Activated CD4-positive, alpha-beta T cell treated with anti-CD3 and anti-CD28 coated beads, Interleukin-10, Interleukin-2, amounts not matched to agents 100 ng/mL and 50 ng/mL, durations not matched to agents 16 hours and 8 hours (primary cell): ENCODE data around the gene SUGP2.
"Not testable (repeated sequence)": the region's sequence is repeated elsewhere in the genome, so short reads cannot be mapped to it uniquely, and the experiment has no call there.

Experiments used
- DNase-seq: peaks from one replicate; pipeline ENCODE4 v3.0.0-alpha.2; 2020

The SUGP2 gene

DNA sequence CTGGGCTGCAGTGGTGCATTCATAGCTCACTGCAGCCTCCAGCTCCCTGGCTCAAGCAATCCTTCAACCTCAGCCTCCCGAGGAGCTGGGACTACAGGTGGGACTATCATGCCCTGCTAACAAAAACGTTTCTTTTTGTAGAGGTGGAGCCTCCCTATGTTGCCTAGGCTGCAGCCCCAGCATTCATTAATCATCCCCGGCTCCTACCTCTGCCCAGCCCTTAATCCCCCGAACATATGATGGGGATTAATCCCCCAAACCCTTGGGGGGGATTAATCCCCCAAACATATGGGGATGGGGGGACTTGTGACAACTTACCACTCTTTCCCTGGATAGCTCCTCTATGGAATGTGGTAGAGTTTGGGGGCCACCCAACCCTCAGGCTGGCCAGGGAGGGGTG is 45.9 kb downstream of the SUGP2 start:
- no peak for DNase-seq

DNA sequence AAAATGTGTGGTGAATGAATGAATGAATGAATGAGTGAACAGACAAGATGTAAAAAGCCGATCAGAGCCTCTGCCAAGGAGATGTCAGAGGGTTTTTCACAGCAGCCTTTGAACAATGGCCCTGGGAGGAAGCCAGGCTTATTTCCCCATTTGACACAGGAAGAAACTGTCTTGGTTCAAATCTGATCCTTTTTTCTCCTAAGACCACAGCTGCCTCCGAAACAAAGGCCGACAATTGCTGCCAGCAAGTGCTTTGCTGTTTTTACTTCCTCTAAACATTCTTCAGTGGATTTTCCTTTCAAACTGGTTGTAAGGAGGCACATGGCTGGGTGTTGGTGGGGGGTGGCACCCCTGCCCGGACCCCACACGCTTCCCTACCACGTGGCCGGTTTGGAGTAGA is 48.1 kb downstream of the SUGP2 start:
- DNase-seq = no peak

DNA sequence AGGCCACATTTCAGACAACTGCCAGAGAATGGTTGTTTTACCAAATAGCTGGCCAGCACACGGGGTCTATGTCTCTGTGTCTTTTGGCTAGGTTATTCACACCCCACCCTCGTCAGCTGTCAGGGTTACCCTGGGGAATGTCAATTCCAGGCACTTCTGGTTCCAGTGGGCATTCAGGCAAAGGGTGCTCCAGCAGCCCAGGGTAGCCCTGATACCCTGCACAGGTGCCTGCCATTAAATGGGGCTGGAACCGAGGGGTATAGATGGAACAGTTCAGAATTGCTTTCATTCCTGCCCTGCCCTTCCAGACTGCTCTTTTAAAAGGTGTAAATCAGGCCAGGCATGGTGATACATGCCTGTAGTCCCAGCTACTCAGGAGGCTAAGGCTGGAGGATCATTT is 49.1 kb downstream of the SUGP2 start:
- DNase-seq = no peak

DNA sequence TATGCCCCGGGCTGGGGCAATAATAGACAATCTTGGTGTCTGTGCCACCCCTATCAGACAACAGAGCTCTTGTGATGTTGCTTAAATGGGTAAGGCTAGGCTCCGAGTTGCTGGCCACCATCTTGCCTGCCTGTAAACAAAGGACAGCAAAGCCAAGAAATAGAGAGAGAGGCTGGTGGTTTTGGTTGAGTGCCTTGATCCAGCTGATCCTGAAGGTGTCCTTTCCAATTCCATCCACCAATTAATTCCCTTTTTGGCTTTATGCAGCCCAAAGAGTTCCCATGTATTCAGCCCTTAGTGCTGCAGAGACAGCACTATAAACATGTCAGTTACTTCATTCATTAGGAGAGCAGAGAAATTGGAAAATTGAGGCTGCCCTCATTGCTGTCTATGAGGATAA is 50.6 kb downstream of the SUGP2 start:
- DNase-seq = no peak

DNA sequence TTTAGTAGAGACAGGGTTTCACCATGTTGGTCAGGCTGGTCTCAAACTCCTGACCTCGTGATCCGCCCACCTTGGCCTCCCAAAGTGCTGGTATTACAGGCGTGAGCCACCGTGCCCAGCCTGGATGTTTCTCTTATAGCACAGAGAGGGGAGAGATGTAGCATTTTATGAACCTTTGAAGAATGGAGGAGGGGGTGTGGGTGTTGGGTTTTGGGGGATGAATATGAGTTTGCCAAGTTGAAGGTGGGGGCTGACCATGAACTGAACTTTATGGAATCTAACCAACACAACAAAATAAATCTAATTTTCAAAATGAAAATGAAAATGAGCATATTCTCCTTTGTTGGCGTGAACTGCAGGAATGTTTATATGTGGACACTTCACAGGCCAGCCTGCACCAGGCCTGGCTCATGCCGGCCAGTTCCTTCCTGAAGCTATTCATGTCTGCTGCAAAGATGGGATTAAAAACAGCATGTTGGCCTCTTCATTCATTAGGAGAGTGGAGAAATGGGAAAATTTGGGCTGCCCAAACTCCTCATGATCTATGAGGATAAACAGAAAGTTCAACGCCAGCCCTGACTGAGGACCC is 52.8 kb downstream of the SUGP2 start:
- no peak for DNase-seq

DNA sequence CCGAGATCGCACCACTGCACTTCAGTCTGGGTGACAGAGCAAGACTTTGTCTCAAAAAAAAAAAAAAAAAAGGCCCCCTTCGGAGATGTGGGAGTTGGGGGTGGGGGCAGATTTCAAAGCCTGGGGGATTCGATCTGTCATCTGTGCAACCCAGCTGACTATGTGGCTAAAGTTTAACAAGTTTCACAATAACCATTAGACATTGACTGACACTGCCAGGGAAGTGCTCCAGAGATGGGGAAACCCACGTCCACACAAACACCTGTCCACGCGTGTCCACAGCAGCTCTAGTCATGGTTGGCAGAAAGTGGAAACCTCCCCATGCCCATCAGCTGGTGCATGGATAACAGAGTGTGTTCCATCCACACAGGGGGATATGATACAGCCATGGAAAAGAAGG is 54.7 kb downstream of the SUGP2 start:
- no peak for DNase-seq

DNA sequence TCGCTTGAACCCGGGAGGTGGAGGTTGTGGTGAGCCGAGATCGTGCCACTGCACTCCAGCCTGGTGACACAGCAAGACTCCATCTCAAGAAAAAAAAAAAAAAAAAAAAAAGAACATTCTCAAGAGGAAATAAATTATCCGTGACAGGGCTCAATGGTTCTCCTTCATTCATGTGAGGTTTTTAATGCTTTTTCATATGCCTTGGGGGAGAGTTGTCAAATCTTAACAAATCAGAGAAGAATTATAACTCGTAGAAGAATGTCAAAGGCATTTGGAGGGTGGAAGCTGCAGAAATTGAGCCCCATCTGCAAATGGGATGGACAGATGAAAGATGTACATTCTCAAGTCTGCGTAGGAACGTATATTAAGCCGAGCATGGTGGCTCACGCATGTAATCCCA is 57.4 kb downstream of the SUGP2 start:
- DNase-seq = no peak

DNA sequence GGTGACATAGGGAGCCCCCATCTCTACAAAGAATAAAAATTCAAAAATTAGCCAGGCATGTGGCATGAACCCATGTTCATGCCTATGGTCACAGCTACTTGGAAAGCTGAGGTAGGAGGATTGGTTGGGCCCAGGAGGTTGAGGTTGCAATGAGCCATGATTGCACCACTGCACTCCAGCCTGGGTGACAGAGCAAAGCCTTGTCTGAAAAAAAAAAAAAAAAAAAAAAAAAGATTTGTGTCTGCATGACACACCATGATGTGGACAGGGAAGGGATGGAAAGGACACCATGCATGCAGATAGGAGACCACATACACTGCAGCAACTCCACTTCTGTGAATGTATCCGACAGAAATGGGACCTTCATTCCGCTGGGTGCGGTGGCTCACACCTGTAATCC is 58.3 kb downstream of the SUGP2 start:
- DNase-seq = no peak

DNA sequence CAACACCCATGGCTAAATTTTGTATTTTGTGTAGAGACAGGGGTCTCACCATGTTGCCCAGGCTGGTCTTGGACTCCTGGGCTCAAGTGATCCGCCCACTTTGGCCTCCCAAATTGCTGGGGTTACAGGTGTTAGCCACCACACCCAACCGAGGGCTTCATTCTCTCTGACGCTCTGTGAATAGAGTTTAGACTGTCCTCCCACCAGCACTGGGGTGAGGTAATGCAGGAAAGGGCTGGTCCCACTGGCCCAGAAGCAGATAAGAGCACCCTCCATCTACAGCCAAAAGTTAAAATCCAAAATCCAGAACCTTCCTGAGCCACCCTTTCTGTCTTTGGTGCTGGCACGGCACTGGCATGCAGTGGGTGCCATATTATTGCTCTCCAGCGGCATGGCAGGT is 60.5 kb downstream of the SUGP2 start:
- no peak for DNase-seq

DNA sequence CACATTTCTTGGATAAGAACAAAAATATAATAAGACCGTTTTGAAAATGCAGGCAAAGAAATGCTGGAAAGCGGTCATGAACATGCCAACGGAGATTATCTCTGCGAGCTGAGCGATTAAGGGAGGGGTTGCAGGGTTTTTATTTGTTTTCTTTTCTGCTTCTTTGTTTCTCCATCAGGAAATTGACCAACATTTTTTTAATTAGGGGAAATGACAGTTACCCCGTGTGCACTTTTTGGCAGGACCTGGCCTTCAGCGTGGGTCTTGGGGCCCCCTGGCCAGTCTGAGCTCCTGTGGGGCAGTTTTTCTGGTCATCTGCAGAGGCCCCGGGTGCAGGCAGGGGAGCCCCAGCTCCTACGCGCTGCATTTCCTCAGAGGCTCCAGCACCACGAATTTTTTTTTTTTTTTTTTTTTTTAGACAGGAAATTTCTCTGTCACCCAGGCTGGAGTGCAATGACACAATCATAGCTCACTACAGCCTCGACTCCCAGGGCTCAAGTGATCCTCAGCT is 61.0 kb downstream of the SUGP2 start:
- DNase-seq = no peak

DNA sequence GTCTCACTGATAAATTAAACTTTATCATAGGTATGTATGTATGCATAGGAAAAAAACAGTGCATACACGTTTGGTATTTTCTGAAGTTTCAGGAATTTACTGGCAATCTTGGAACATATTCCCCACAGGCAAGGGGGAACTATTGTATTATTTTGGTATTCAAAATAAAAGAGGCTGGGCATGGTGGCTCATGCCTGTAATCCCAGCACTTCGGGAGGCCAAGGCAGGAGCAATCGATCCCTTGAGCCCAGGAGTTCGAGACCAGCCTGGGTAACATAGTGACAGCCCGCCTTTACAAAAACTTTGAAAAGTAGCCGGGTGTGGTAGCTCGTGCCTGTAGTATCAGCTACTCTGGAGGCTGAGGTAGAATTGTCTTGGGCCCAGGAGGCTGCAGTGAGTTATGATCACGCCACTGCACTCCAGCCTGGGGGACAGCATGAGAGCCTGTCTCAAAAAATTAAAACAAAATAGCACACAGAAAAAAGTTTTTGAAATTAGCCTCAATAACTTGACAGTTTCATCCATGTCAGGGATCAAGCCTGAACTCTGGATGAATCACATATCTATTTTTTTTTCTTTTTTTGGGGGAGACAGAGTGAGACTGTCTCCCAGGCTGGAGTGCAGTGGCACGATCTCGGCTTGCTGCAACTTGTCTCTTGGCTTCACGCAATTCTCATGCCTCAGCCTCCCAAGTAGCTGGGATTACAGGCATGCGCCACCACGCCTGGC is 63.2 kb downstream of the SUGP2 start:
- no peak for DNase-seq

DNA sequence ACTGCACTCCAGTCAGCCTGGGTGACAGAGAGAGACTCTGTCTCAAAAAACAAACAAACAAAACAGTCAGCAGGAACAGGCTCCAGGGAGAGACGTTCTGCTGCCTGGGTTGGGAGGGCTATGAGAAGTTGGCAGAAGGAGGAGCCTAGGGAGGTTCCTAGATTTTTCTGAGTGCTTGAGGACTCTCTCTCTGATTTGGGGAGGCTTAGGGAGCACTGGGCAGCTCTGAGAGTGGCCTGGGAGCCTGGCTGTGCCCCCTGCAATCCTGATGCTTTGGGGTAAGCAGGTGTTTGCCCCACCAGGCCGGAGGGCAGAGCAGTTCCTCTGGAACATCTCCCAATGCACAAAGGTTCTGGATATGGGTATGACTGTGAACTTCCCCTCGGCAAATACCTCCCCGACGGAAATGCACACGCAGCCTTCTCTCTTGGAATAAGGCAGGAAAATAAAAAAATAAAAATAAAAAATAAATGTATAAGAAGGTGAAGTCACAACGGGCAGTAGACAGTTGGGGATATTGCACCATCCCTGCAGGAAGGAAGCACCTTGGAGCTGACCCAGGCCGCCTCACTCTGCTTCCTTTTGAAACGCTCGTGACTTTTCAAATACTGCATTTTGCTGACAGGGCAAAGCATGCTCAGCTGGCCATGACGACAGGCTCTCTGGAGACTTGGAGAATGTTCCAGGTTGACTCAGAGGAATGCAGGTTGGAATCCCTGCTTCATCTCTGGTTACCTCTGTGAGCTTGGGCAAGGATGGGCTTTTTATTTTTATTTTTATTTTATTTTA is 65.8 kb downstream of the SUGP2 start:
- no peak for DNase-seq

DNA sequence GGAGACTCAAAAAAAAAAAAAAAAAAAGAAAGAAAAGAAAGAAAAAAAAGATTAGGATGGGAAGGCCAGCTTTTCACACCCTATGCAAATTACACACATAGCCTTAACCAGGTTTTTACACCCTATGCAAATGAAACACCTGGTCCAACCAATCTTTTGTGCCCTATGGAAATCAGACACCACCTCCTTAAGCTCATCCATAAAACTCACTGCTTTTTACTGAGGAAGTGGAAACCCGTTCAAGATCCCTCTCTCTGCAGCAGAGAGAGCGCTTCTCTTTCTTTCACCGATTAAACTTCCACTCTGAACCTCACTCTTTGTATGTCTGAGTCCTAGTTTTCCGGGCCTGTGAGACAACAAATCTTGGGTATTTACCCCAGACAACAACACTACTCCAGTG is 67.0 kb downstream of the SUGP2 start:
- no peak for DNase-seq

DNA sequence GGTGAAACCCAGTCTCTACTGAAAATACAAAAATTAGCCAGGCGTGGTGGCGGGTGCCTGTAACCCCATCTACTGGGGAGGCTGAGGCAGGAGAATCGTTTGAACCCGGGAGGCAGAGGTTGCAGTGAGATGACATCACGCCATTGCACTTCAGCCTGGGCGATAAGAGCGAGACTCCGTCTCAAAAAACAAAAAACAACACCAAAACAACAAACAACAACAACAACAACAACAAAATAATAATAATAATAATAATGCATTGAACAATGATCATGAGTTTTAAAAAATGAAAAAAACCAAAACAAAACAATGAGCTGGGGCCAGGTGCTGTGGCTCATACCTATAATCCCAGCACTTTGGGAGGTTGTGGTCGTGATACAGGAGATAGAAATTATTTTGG is 69.2 kb downstream of the SUGP2 start:
- no peak for DNase-seq

DNA sequence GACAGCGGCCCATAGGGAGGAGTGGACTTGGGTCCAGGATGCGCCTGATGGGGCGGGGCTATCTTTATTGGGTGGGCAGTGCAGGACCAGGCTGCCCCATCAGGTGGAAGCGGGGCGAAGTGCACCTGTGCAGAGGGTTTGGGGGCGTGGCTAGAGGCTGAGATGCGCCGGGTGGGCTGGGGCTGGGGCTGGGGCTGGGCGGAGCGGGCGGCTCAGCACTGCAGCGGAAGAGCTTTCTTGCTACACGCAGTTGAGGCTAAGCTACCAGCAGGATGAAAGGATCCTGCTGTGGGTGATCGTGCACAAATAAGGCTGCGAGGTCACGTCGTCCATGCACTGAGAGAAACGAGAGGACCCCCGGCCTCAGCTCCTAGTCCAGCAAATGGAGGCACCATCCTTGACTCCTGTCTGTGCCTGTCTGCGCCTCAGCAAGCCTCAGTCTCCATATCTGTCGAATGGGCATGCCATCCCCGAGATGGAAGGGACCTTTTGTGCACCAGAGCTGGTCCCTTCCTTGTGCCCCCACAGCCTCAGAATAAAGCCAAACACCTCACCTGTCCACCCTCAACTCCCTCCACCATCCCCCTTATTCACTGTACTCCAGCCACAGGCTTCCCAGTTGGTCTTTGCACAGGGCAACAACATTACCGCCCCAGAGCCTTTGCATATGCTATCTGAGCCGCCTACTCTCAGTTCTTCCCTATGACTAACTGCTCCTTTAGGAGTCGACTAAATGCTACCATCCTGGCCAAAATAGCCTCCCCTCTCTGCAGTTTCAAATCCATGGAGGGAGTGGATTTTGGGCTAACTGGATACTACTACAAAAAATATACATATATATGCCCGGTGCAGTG is 71.3 kb downstream of the SUGP2 start:
- no peak for DNase-seq

DNA sequence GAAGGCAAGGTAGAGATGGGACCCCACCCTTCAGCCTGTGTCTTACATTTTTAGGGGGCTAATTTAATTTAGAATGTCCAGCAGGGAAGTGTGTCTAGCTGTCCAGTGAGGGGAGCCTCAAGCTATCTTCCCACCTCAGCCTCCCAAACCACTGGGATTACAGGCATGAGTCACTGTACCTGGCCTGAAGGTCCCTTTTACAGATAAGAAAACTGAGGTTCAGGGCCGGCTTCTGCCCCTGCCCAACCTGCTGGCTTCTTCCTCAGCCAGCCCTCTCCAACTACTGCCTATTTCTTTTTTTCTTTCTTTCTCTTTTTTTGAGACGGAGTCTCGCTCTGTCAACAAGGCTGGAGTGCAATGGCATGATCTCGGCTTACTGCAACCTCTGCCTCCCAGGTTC is 72.9 kb downstream of the SUGP2 start:
- no peak for DNase-seq

DNA sequence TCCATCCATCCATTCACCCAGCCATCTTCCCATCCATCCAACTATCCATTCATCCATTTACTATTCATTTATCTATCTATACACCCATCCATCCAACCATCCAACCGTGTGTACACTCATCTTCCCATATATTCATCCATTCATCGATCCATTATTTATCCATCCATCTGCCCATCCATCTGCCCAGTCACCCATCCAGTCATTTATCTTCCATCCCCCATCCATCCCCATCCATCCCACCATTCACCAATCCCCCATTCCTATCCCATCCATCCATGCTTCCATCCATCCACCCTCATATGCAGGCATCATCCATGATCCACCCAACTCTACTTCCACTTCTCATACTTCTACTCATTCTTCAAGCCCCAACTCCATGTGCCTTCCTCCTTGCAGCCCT is 78.3 kb downstream of the SUGP2 start:
- DNase-seq = no peak

DNA sequence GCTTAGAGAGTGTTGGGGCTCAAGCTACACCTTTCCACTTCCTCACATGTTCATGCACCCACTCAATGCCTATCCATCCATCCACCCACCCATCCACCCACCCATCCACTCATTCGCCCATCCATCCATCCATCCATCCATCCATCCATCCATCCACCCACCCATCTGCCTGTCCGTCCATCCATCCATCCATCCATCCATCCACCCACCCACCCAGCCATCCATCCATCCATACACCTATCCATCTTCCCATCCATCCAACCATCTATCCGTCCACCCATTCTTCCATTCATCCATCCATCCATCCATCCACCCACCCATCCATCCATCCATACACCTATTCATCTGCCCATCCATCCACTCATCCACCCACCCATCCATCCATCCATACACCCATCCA is 79.2 kb downstream of the SUGP2 start:
- DNase-seq = no peak

DNA sequence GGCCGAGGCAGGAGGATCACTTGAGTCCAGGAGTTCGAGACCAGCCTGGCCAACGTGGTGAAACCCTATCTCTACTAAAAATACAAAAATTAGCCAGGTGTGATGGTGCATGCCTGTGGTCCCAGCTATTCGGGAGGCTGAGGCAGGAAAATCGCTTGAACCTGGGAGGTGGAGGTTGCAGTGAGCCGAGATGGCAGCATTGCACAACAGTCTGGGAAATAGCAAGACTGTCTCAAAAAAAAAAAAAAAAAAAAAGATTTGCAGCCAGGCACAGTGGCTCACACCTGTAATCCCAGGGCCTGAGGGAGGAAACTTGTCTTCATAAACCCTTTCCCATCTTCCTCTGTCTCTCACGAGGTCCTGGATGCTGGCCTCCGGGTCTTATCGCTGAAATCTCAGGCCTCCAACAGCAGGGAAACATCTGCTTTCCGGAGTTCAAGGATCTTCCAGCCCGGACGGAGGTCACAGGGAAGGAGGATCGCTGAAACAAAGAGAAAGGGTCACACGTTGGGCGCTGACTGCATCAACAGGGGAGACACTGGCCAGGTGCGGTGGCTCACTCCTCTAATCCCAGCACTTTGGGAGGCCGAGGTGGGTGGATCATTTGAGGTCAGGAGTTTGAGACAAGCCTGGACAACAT is 80.8 kb downstream of the SUGP2 start:
- DNase-seq = not testable (repeated sequence)

DNA sequence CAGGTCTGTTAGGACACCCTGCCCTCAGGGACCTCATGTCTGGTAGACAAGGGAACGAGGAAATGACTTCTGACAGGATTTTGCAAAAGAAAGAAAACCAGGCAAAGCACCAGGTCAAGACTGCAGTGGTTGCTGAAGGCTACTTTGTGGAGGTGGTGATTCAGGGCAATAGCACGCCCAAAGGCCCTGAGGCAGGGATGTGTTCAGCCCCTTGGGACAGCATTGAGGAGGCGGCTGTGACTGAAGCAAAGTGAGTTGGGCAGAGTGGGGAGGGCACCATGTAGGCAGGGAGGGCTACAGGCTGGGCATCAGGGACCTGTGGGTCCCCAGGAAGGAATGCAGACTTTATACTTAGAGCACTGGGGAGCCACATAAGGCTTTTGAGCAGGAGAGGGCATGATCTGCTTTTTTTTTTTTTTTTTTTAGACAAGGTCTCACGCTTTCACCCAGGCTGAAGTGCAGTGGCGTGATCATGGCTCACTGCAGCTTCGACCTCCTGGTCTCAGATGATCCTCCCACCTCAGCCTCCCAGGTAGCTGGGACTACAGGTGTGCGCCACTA is 81.5 kb downstream of the SUGP2 start:
- DNase-seq = no peak

DNA sequence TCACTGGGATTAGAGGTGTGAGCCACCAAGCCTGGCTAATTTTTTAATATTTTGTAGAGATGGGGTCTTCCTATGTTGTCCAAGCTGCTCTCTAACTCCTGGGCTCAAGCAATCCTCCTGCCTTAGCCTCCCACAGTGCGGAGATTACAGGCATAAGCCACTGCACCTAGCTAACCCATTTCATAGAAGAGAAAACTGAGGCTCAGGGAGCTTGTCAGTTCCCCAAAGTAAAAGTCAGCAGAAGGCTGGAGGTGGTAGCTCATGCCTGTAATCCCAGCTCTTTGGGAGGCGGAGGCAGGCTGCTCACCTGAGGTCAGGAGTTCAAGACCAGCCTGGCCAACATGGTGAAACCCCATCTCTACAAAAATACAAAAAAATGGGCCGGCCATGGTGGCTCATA is 83.5 kb downstream of the SUGP2 start:
- no peak for DNase-seq

DNA sequence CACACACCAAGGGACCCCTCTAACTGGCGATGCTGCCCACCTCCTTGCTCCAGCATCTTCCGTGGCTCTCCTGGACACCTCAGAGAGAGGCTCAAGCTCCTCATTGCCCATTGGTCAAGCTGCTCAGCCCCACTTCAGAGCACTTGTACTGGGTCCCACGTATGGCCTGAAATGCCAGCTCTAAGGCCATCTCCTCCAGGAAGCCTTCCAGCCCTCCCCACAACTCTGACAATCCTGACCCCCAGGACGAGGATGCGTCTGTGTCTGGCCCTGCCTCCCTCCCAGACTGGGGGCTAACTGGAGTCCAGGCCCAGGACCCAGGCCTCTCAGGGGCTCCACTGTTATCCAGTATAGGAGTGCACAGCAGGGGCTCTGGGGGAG is 84.4 kb downstream of the SUGP2 start:
- DNase-seq = no peak
